Left lung (tissue), 10 donors: ENCODE data around the gene DYRK2. TPM values are rescaled to one million over a fixed set of nuclear protein-coding genes. Genes with fewer than 3 reads are reported as not detected.
A peak's percentile ranks its signal among the peaks of the same experiment; 100 is the strongest.

ENCODE experiments used
- ATAC-seq: fragments of 200-7000 bp; cut with Tn5 transposase; one replicate; pipeline ENCODE4 v1.9.1; 2020; ENCODE audit warnings: moderate library complexity
- DNase-seq, 4 donors: peaks; one replicate each; pipeline ENCODE4 v3.0.0-alpha.2; 2013 to 2020
- H3K27ac ChIP-seq, 2 donors: fragments of 200-600 bp; sonication (generic) in 1 of 2; one replicate each; pipeline versions ENCODE4 v1.5.0 to v1.8.0; 2020 to 2021
- H3K27me3 ChIP-seq, 2 donors: fragments of 200-600 bp; sonication (generic) in 1 of 2; one replicate each; pipeline versions ENCODE4 v1.5.0 to v1.8.0; 2020 to 2021
- H3K36me3 ChIP-seq, 2 donors: fragments of 200-600 bp; sonication (generic) in 1 of 2; one replicate each; pipeline versions ENCODE4 v1.5.0 to v1.8.0; 2020 to 2021
- H3K4me1 ChIP-seq, 2 donors: fragments of 200-600 bp; one replicate each; pipeline ENCODE4 v1.8.0; 2021
- H3K4me3 ChIP-seq, 2 donors: fragments of 200-600 bp; sonication (generic) in 1 of 2; one replicate each; pipeline versions ENCODE4 v1.5.0 to v1.8.0; 2020 to 2021; ENCODE audit warnings: mild to moderate bottlenecking in 1 of 2
- H3K9me3 ChIP-seq, 2 donors: fragments of 200-600 bp; sonication (generic) in 1 of 2; one replicate each; pipeline versions ENCODE4 v1.5.0 to v1.8.0; 2020 to 2021
- CTCF ChIP-seq, 2 donors: fragments of 200-600 bp; sonication (generic) in 1 of 2; IDR thresholded peaks; one replicate each; pipeline versions ENCODE4 v1.5.0 to v1.8.0; 2021; ENCODE audit warnings: antibody characterized with exemption in 2 of 2
- intact Hi-C, 2 donors: fragments of 100-400 bp; cut with DNase I; formaldehyde crosslinking; loops; one replicate each; pipeline versions ENCODE4 v1.11.2 to v1.14.2; 2022
- polyA plus RNA-seq, 6 donors: library from polyadenylated mRNA; unstranded; fragments of 120-200 nt; gene quantifications; one replicate each; pipeline ENCODE4 v1.2.1, GENCODE V29; 2013; ENCODE audit not compliant: insufficient read length in 6 of 6
- total RNA-seq, 2 donors: library from RNA; stranded (reverse); fragmentation: NEBNext Ultra II Directional; extraction: Animal tissue kit (Norgen Biotek cat#: 25700); gene quantifications; one replicate each; pipeline ENCODE4 v1.2.1, GENCODE V29; 2021
- donor health status: DM: no; HTN: yes; CAD: no.
- donor health status: DM: no; HTN: no; CAD: no.

The DYRK2 gene
- total and polyA plus RNA-seq, 8 donors = 17.4 to 22.8 (median 22.0) TPM

DNA sequence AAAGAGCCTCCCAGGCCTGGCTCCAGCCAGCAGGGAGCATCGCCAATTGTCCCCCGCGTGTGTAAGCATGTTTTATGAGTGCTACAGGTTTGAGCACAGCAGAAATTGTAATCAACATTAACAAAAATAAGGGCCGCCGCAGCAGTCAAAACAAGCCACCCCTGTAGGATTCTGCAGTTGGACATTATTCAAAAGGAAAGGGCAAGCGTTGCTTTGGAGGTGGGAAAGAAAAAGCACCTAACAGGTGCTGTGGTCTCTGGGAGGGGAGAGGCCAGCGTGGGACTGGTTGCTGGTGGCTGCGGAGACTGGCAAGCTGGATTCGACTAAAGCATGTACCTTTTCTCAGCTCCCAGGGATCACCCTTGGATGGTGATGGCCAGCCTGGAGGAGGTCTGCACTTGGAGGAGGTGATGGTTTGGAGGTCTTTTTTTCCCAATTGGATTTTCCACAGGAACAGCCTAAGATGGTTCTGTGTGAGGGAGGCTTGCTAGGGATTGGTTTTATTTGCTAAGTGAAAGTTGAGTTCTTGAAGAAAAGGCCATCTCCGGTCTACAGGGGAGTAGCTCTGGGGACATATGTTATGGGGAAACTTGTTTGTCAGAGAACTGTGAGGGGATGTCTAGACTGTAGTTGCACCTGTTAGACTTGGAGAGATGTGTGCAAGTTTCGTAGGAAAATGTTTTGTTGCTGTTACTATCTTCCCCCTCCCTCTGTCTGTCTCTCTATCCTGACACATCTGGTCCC lies 2.0 kb downstream of the DYRK2 start:
- Histone ChIP-seq H3K4me3 (peak overlapping the region; percentile 81 to 84), H3K4me1 (peaks cover 9 to 41% of the 10 kb centered on the region in 2 donors), H3K36me3 (no peaks in the 10 kb centered on the region), H3K27me3 (peaks cover 0 to 18% of the 10 kb centered on the region in 2 donors), H3K9me3 (no peaks in the 10 kb centered on the region), H3K27ac (peak overlapping the region; percentile 91 to 94)
- TF ChIP-seq CTCF (IDR thresholded peaks at IDR 0.05) = no peak
- DNase-seq (peak in 1 of 4 donors; percentile 47), ATAC-seq (no peak)
- intact Hi-C loops = no loop called here

- H3K27ac ChIP-seq = peak overlapping the region in 1 of 2 donors; percentile 94
- no peaks in the 10 kb centered on the region for H3K36me3 ChIP-seq
- H3K9me3 ChIP-seq = no peaks in the 10 kb centered on the region
- peak overlapping the region in 1 of 2 donors; percentile 84 for H3K4me3 ChIP-seq
- intact Hi-C loops = no loop called here
- no peak for DNase-seq
- TF ChIP-seq CTCF (IDR thresholded peaks at IDR 0.05) = no peak
- peaks cover 0 to 18% of the 10 kb centered on the region in 2 donors for H3K27me3 ChIP-seq
- no peak for ATAC-seq
- peaks cover 9 to 41% of the 10 kb centered on the region in 2 donors for H3K4me1 ChIP-seq
Observed at GRCh38 chr12:67651132-67651695, 2.7 kb downstream of the DYRK2 start.

- Histone ChIP-seq H3K27ac (no peak overlapping the region), H3K9me3 (no peaks in the 10 kb centered on the region), H3K36me3 (peaks cover 3 to 19% of the 10 kb centered on the region in 2 donors), H3K27me3 (no peaks in the 10 kb centered on the region), H3K4me3 (no peak overlapping the region), H3K4me1 (peaks cover 9 to 21% of the 10 kb centered on the region in 2 donors)
- ATAC-seq (no peak), DNase-seq (no peak)
- intact Hi-C loops = no loop called here
- TF ChIP-seq CTCF (IDR thresholded peaks at IDR 0.05) = no peak
Observed at GRCh38 chr12:67655829-67656228, 7.3 kb downstream of the DYRK2 start.

- intact Hi-C loops = no loop called here
- no peaks in the 10 kb centered on the region for H3K9me3 ChIP-seq
- TF ChIP-seq CTCF (IDR thresholded peaks at IDR 0.05) = no peak
- ATAC-seq = no peak
- no peak for DNase-seq
- H3K36me3 ChIP-seq = peaks cover 3 to 19% of the 10 kb centered on the region in 2 donors
- H3K27me3 ChIP-seq = no peaks in the 10 kb centered on the region
- H3K4me1 ChIP-seq = peaks cover 9 to 17% of the 10 kb centered on the region in 2 donors
- H3K4me3 ChIP-seq = no peak overlapping the region
- H3K27ac ChIP-seq = no peak overlapping the region
Observed at GRCh38 chr12:67656251-67656650, 7.7 kb downstream of the DYRK2 start.

- no peak overlapping the region for H3K4me3 ChIP-seq
- no peak for TF ChIP-seq CTCF (IDR thresholded peaks at IDR 0.05)
- peaks cover 4 to 9% of the 10 kb centered on the region in 2 donors for H3K4me1 ChIP-seq
- peaks cover 3 to 19% of the 10 kb centered on the region in 2 donors for H3K36me3 ChIP-seq
- DNase-seq = no peak
- no peaks in the 10 kb centered on the region for H3K27me3 ChIP-seq
- intact Hi-C loops = no loop called here
- H3K27ac ChIP-seq = no peak overlapping the region
- ATAC-seq = no peak
- H3K9me3 ChIP-seq = no peaks in the 10 kb centered on the region
Observed at GRCh38 chr12:67658486-67658885, 9.9 kb downstream of the DYRK2 start.
